Hepatocyte (in vitro differentiated cells): ENCODE measurements around the gene PRR35.

Source experiments
- CTCF ChIP-seq: fragments of 200-600 bp; sonication (generic); IDR thresholded peaks from 2 replicates; pipeline ENCODE4 v1.5.1; 2016; ENCODE audit warnings: antibody characterized with exemption, mild to moderate bottlenecking; ENCODE audit not compliant: poor library complexity
- EZH2 ChIP-seq: fragments of 200-600 bp; sonication (generic); IDR thresholded peaks from 2 replicates; pipeline ENCODE4 v1.6.1; 2016; ENCODE audit warnings: antibody characterized with exemption, mild to moderate bottlenecking, borderline replicate concordance

- TF ChIP-seq CTCF (no peak), EZH2 (no peak)
These were observed 36.5 kb downstream of the PRR35 start for GRCh38 chr16:596736-597060.
